ENCODE results near the gene CELSR1. TPM values are rescaled to one million over a fixed set of nuclear protein-coding genes. Genes with fewer than 3 reads are reported as not detected.
A peak's percentile ranks its signal among the peaks of the same experiment; 100 is the strongest.

CELSR1 gene
- total RNA-seq, 1 donor = 1.1 TPM

GRCh38 chr22:46511151-46512038, 26.0 kb downstream of the CELSR1 start:
- peak; percentile 39 for DNase-seq (ENCODE audit: low read depth)
- TF ChIP-seq CTCF (IDR thresholded peaks at IDR 0.05; ENCODE audit: insufficient read depth, low read length) = no peak

GRCh38 chr22:46509416-46510089, 27.9 kb downstream of the CELSR1 start:
- TF ChIP-seq CTCF (IDR thresholded peaks at IDR 0.05; ENCODE audit: insufficient read depth, low read length) = no peak
- H3K4me3 ChIP-seq (ENCODE audit: low read depth, low read length) = no peak overlapping the region
- DNase-seq (ENCODE audit: low read depth) = no peak

More at GRCh38 chr22:46511151-46512038, 26.0 kb downstream of the CELSR1 start:
- H3K4me3 ChIP-seq (ENCODE audit: low read depth, low read length) = no peak overlapping the region

GRCh38 chr22:46508491-46508999, 28.9 kb downstream of the CELSR1 start:
- no peak overlapping the region for H3K4me3 ChIP-seq (ENCODE audit: low read depth, low read length)
- peak; percentile 30 for DNase-seq (ENCODE audit: low read depth)
- TF ChIP-seq CTCF (IDR thresholded peaks at IDR 0.05; ENCODE audit: insufficient read depth, low read length) = no peak

- DNase-seq (ENCODE audit: low read depth) = no peak
These were observed 29.7 kb downstream of the CELSR1 start for GRCh38 chr22:46507451-46508425.

GRCh38 chr22:46504584-46504983, 32.8 kb downstream of the CELSR1 start:
- TF ChIP-seq CTCF (IDR thresholded peaks at IDR 0.05; ENCODE audit: insufficient read depth, low read length) = no peak
- no peak for DNase-seq (ENCODE audit: low read depth)
- no peak overlapping the region for H3K4me3 ChIP-seq (ENCODE audit: low read depth, low read length)

More at GRCh38 chr22:46507451-46508425, 29.7 kb downstream of the CELSR1 start:
- no peak overlapping the region for H3K4me3 ChIP-seq (ENCODE audit: low read depth, low read length)
- TF ChIP-seq CTCF (IDR thresholded peaks at IDR 0.05; ENCODE audit: insufficient read depth, low read length) = no peak
